ENCODE measurements around the gene ARSH. TPM values are rescaled to one million over a fixed set of nuclear protein-coding genes. Genes with fewer than 3 reads are reported as not detected.
"Not testable (repeated sequence)": the region's sequence is repeated elsewhere in the genome, so short reads cannot be mapped to it uniquely, and the experiment has no call there.

ARSH gene
- polyA plus RNA-seq, 6 donors from 2014 or later = not detected

DNA sequence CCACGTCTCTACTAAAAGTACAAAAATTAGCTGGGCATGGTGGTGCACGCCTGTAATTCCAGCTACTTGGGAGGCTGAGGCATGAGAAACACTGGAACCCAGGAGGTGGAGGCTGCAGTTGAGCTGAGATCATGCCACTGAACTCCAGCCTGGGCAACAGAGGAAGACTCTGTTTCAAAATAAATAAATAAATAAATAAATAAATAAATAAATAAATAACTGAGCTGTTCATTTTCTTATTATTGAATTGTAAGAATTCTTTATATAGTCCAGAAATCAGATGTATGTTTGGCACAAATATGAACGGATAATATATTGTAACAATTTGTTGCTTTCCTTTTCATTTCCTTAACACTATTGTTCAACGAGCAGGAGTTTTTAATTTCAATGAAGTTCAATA lies 27.7 kb upstream of the ARSH start:
- H3K27me3 Mint-ChIP-seq; H3K4me3 Mint-ChIP-seq; ATAC-seq (ENCODE audit: low read depth in 2 of 2); H3K27ac Mint-ChIP-seq; H3K4me1 Mint-ChIP-seq; DNase-seq; H3K36me3 Mint-ChIP-seq: not testable (repeated sequence)
- peaks cover 1 to 32% (median 13%) of the 10 kb centered on the region in 7 donors for H3K9me3 Mint-ChIP-seq

DNA sequence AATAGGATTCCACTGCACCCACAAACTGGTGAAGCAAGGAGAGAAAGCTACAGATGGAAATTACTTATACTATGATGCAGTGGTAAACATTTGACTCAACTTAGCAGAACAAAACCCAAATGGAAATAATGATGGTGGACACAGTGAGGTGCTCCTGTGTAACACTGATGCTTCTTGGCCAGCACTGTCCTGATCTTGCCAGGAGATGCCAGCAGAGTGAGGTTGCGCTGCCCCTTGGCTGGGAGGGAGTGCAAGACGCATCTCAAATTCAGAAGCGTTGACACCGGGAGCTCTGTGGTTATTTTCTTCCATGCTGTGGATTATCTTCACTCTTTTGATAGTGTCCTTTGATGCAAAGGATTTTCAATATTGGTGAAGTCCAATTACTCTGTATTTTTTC lies 22.0 kb upstream of the ARSH start:
- H3K27ac Mint-ChIP-seq = no peak overlapping the region
- peaks cover 1 to 30% (median 18%) of the 10 kb centered on the region in 7 donors for H3K9me3 Mint-ChIP-seq
- H3K36me3 Mint-ChIP-seq = peaks cover 0 to 8% of the 10 kb centered on the region in 2 donors
- DNase-seq (no peak), ATAC-seq (ENCODE audit: low read depth in 2 of 2) (no peak)
- H3K4me1 Mint-ChIP-seq = no peaks in the 10 kb centered on the region
- H3K4me3 Mint-ChIP-seq = no peak overlapping the region
- peaks cover 0 to 7% (median 0%) of the 10 kb centered on the region in 3 donors for H3K27me3 Mint-ChIP-seq

DNA sequence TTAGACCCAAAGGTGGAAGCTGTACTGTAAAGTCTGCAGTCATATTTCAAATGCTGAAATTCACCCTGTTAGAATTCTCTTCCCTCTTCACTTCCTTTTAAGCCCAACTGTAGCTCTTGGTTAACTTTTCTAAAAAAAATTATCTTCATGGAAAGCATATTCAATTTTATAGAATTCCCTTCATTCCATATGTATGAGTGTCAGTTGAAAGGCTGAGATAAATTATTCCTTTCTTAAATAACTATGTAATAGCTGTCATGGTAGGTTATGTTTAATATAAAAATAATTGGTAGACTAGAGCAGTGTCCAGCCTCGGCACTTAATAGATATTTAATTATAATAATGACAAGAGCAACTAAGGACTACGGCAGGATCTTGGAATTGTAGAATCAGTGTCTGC lies 16.8 kb upstream of the ARSH start:
- H3K4me3 Mint-ChIP-seq = no peak overlapping the region
- ATAC-seq (ENCODE audit: low read depth in 2 of 2) (no peak), DNase-seq (no peak)
- peaks cover 0 to 16% (median 0%) of the 10 kb centered on the region in 3 donors for H3K27me3 Mint-ChIP-seq
- no peaks in the 10 kb centered on the region for H3K36me3 Mint-ChIP-seq
- no peak overlapping the region for H3K27ac Mint-ChIP-seq
- H3K9me3 Mint-ChIP-seq = peaks cover 0 to 17% (median 0%) of the 10 kb centered on the region in 7 donors
- H3K4me1 Mint-ChIP-seq = no peaks in the 10 kb centered on the region

DNA sequence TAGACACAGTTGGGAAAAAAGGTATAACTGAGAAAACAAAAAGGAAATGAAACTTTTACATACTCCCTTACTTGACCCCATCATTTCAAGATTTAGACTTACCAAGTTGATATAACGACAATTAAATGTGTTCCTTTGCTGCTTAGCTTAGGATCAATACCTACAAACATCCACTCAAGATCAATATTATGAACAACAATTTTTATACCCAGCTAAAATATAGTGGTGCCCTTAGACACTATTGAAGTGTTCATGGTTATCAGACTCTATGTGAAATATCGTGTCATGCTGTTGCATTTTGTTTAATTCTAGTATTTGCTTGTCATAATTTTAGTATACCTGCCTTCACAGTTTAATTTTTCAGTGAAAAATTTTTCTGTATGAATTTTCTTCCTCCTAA lies 4.2 kb downstream of the ARSH start:
- Mint-ChIP-seq H3K4me1 (no peaks in the 10 kb centered on the region), H3K36me3 (peaks cover 0 to 5% of the 10 kb centered on the region in 2 donors), H3K9me3 (peaks cover 3 to 54% (median 30%) of the 10 kb centered on the region in 7 donors), H3K27me3 (no peaks in the 10 kb centered on the region), H3K4me3 (no peak overlapping the region), H3K27ac (no peak overlapping the region)
- no peak for DNase-seq
- no peak for ATAC-seq (ENCODE audit: low read depth in 2 of 2)

DNA sequence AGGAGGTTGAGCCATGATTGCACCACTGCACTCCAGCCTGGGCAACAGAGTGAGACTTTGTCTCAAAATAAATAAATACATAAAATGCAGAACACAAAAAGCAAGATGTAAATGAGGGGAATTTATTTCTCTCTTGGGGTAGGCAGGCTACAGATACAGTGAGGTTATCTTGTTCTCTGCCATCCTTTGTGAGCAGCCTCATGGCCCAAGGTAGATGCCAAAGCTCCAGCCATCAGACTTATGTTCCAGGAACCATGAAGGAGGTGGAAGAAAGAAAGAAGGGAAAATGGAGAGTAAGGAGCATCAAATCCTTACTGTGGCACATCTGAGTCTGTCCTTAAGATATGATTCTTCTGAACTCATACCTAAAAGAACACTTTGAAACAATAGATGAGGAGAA lies 11.1 kb downstream of the ARSH start:
- Mint-ChIP-seq H3K9me3 (peaks cover 3 to 39% (median 12%) of the 10 kb centered on the region in 7 donors), H3K4me3 (no peak overlapping the region), H3K36me3 (no peaks in the 10 kb centered on the region), H3K27me3 (no peaks in the 10 kb centered on the region), H3K27ac (no peak overlapping the region), H3K4me1 (no peaks in the 10 kb centered on the region)
- DNase-seq = no peak
- ATAC-seq (ENCODE audit: low read depth in 2 of 2) = no peak

DNA sequence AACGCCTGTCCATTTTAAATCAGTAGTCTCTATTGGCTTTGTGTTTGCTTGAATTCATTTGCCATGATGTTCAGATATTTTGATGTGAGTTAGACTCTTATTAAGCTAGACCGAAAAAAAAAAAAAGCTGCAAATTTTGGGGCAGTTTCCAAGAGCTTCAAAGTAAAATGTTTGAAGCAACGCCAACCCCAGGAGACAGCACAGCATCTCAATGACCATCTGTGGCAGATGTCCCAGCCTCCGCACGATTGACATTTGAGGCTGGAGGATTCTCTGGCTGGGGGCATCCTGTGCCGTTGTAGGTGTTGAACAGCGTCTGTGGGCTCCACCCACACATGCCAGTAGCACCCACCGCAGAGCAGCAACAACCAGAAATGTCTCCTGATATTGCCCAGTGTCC lies 17.8 kb downstream of the ARSH start:
- peaks cover 0 to 5% (median 4%) of the 10 kb centered on the region in 3 donors for H3K27me3 Mint-ChIP-seq
- H3K4me3 Mint-ChIP-seq = no peak overlapping the region
- no peak overlapping the region for H3K27ac Mint-ChIP-seq

DNA sequence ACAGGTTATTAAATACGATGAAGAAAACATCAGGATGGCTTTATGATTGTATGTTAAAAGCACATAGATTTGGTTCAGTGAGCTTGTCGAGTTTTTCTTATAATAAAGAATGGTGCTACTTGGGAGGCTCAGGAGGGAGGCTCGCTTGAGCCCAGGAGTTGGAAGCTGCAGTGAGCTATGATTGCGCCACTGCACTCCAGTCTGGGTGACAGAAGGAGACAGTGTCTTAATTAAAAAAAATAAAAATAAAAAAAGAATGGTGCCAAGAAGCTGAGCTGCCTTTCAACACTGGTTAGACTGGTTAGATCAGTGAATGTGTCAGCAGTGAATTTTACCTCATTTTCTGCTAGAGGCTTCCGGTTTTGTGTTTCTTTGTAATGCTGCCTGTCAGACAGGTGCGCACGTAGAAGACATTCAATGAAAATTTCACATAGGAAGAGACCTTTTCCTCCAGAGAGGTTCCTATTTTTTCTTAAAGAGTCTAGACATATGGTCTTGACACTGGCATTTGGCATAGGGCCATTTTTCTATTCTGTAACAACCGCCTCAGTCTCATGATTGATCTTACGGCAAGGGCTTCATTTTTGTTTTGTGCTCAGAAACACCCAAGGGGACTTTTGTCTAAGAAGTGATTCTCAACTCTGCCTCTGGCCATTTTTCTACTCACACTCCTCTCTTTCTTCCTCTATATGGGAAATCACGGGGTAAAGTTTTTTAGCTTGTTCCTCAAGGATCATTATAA lies 19.9 kb downstream of the ARSH start:
- peaks cover 0 to 20% (median 10%) of the 10 kb centered on the region in 3 donors for H3K27me3 Mint-ChIP-seq
- ATAC-seq (ENCODE audit: low read depth in 2 of 2) = no peak
- H3K4me1 Mint-ChIP-seq = peaks cover 0 to 3% (median 0%) of the 10 kb centered on the region in 3 donors
- DNase-seq = no peak
- H3K9me3 Mint-ChIP-seq = peaks cover 0 to 7% (median 0%) of the 10 kb centered on the region in 7 donors
- no peak overlapping the region for H3K4me3 Mint-ChIP-seq
- no peak overlapping the region for H3K27ac Mint-ChIP-seq
- H3K36me3 Mint-ChIP-seq = no peaks in the 10 kb centered on the region

More for the DNA sequence above, 17.8 kb downstream of the ARSH start:
- no peak for DNase-seq
- peaks cover 0 to 2% (median 0%) of the 10 kb centered on the region in 7 donors for H3K9me3 Mint-ChIP-seq
- no peak for ATAC-seq (ENCODE audit: low read depth in 2 of 2)
- no peaks in the 10 kb centered on the region for H3K36me3 Mint-ChIP-seq
- peaks cover 0 to 3% (median 0%) of the 10 kb centered on the region in 3 donors for H3K4me1 Mint-ChIP-seq

DNA sequence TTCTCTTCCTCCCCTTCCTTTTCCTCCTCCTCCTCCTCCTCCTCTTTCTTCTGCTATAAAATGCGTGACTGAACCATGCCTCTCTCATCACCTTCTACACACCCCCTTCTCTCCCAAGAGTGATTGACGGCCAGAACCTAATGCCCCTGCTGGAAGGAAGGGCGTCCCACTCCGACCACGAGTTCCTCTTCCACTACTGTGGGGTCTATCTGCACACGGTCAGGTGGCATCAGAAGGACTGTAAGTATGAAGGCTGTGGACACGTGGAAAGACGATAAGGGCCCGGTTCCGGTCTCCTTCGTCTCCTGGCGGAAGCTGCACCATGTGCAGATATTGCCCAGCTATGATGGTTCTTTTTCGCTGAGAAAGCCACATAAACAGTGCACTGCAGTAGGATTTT lies 22.8 kb downstream of the ARSH start:
- Mint-ChIP-seq H3K27me3 (peaks cover 0 to 28% (median 10%) of the 10 kb centered on the region in 3 donors), H3K9me3 (peaks cover 0 to 7% (median 0%) of the 10 kb centered on the region in 7 donors), H3K4me1 (peaks cover 0 to 3% (median 0%) of the 10 kb centered on the region in 3 donors), H3K36me3 (no peaks in the 10 kb centered on the region), H3K4me3 (no peak overlapping the region), H3K27ac (no peak overlapping the region)
- no peak for ATAC-seq (ENCODE audit: low read depth in 2 of 2)
- DNase-seq = no peak

DNA sequence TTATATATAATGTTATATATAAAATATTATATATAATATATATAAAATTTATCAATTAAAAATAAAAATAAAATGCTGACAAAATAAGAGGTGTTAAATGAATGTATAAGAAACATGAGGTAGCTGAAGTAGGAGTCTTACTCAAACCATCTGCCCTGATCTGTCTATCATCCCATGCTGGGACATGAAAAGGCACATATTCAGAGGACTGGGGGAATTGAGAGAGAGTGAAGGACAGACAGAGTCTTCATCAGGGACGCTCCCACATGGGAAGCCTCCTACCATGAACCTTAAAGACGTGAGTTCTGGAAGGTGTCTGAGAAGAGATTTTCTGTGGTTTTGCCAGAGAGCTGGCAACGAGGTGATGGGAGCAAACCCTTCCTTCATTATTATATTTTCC lies 30.9 kb downstream of the ARSH start:
- Mint-ChIP-seq H3K36me3 (no peaks in the 10 kb centered on the region), H3K4me3 (no peak overlapping the region), H3K27me3 (peaks cover 0 to 11% (median 0%) of the 10 kb centered on the region in 3 donors), H3K27ac (no peak overlapping the region), H3K9me3 (peaks cover 0 to 10% (median 0%) of the 10 kb centered on the region in 7 donors), H3K4me1 (no peaks in the 10 kb centered on the region)
- ATAC-seq (ENCODE audit: low read depth in 2 of 2) (no peak), DNase-seq (no peak)

DNA sequence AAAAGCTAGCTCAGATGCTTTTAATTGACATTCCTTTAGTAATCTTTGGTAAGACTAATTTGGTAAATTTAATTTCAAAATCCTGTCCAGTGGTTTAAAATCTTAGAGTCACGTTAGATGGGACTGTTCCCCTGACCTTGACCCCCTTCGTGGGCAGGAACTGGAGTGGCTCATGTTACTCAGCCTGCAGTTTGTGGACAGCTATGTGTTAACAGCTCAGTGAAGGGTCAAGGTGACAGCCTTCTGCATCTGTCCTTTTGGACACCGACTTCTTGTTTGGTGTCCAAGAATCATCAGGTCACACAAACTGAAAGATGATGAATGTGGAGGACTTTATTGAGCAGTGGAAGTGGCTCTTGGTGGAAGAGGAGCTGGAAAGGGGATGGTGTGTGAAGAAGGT lies 37.9 kb downstream of the ARSH start:
- DNase-seq (no peak), ATAC-seq (ENCODE audit: low read depth in 2 of 2) (no peak)
- no peak overlapping the region for H3K4me3 Mint-ChIP-seq
- no peak overlapping the region for H3K27ac Mint-ChIP-seq
- H3K36me3 Mint-ChIP-seq = no peaks in the 10 kb centered on the region
- no peaks in the 10 kb centered on the region for H3K27me3 Mint-ChIP-seq
- peaks cover 0 to 1% (median 0%) of the 10 kb centered on the region in 3 donors for H3K4me1 Mint-ChIP-seq
- no peaks in the 10 kb centered on the region for H3K9me3 Mint-ChIP-seq

DNA sequence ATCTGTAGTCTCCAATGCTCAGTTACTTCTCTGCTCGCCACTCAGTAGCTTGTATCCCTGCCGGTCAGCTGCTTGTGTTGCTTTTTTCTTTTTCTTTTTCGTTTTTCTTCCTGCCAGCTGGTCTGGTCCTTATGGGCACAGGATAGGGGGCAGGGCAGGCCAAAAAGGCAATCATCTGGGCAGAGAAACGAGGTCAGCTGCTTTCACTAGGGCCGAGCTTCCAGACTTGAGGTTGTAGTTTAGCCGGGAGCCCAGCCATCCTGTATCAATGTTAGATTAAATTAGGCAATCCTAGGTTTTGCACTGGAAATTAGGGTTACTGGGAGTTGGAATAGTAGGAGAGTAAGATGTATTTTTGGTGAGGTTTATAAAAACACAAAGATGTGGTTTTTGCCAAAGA lies 38.3 kb downstream of the ARSH start:
- ATAC-seq (ENCODE audit: low read depth in 2 of 2) = no peak

DNA sequence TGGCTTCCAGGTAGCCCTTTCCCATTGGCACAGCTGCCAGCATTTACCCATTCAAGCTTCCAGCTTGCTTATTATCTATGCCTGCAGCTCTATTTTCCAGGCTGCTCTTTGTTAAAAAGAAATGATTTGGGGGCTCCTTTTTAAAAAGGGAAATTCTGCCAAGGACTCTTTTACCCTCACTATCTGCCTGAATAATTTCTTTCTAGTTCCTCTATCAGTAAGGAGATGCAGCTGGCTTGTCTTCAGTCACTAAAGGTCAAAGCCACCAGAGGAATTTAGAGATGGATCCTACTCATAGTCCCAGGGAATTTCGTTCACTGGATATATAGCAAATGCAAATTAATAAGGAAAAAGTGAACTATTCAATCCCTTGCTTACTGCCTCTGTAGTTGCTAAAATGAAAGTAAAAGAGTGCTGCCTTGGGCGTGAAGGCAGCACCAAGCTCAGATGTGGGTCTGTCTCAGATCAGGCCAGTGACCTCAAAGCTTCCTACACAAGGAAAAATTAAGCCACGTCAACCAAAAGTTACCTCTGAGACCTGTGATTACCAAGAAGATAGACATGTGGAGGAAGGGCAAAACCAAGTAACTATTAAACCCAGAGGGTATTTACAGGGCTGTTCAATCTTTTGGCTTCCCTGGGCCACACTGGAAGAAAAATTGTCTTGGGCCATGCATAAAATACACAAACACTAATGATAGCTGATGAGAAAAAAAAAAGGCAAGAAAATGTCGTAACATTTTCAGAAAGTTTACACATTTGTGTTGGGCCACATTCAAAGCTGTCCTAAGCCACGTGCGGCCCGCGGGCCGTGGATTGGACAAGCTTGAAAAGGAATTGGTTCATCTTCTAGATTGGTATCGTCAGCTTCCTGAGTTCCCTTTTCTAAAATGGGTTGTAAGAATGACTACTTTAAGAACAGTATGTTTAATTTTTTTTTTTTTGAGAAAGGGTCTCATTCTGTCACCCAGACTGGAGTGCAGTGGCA lies 40.2 kb downstream of the ARSH start:
- H3K27me3 Mint-ChIP-seq = no peaks in the 10 kb centered on the region
- peaks cover 0 to under 1% (median 0%) of the 10 kb centered on the region in 7 donors for H3K9me3 Mint-ChIP-seq
- H3K4me1 Mint-ChIP-seq = peaks cover 0 to 1% (median 0%) of the 10 kb centered on the region in 3 donors
- ATAC-seq (ENCODE audit: low read depth in 2 of 2) (no peak), DNase-seq (no peak)
- H3K27ac Mint-ChIP-seq = peak overlapping the region in 2 of 6 donors; percentile 60 to 95
- peak overlapping the region in 1 of 8 donors; percentile 70 for H3K4me3 Mint-ChIP-seq
- H3K36me3 Mint-ChIP-seq = no peaks in the 10 kb centered on the region

More for the DNA sequence above, 38.3 kb downstream of the ARSH start:
- H3K9me3 Mint-ChIP-seq = no peaks in the 10 kb centered on the region
- DNase-seq = no peak
- H3K27ac Mint-ChIP-seq = no peak overlapping the region
- peaks cover 0 to 1% (median 0%) of the 10 kb centered on the region in 3 donors for H3K4me1 Mint-ChIP-seq
- no peaks in the 10 kb centered on the region for H3K36me3 Mint-ChIP-seq
- no peak overlapping the region for H3K4me3 Mint-ChIP-seq
- no peaks in the 10 kb centered on the region for H3K27me3 Mint-ChIP-seq

DNA sequence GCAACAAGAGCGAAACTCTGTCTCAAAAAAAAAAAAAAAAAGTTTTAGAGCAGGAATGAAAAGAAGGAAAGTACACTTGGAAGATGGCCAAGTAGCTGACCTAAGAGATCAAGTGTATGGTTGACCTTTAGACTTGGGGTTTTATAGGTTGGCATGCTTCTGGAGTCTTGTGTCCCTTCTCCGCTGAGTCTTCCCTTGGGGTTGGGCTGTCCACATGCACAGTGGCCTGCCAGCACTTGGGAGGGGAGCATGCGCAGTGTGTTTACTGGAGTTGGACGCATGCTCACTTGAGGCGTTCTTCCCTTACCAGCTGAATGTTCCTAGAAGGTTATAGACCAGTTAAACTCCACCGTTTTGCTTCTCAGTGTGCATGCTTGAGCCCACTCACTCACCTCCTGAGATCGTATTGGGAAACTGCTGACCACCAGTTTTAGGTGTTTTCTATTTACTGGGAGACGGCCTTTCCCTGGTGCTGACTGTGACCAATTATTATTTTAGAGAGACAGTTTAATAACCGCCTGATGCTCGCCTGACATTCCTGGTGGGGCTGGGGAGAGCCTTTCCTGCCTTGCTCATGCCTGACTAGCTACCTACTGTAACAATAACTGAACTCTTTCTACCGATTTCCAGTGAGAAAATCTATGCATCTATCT lies 44.3 kb downstream of the ARSH start:
- H3K27me3 Mint-ChIP-seq; DNase-seq; ATAC-seq (ENCODE audit: low read depth in 2 of 2); H3K4me1 Mint-ChIP-seq; H3K27ac Mint-ChIP-seq; H3K9me3 Mint-ChIP-seq; H3K36me3 Mint-ChIP-seq; H3K4me3 Mint-ChIP-seq: not testable (repeated sequence)
